ENCODE data around the gene DMD.

Gene DMD

DNA sequence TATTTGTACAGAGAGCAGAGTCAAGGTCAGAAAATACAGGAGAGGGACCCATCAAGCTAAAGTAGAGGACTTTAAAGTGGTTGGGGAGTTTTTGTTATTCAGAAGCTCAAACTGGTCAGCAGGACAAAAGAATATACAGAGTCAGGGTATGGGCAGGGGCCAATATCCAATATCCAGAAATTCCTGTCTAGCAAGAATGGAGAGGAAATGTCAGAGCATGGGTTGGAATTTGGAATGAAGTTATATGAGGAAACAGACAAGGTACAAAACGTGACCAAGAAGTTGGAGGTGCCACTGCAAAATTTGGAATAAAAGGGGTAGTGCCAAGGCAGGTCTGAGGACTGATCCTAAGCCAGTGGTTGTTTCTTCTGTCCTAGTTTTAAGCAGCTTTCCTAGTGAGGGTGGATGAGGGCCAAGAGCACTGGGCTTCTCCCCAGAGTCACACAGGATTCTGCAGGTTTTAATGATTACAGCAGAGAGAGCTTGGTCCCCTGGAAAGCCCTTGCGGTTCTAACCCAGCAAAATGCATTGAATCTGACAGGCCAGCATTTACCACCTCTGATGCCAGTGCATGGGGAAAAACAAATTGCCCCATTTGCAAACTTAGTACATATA is 1834.8 kb downstream of the DMD start:
- no peak for DNase-seq

DNA sequence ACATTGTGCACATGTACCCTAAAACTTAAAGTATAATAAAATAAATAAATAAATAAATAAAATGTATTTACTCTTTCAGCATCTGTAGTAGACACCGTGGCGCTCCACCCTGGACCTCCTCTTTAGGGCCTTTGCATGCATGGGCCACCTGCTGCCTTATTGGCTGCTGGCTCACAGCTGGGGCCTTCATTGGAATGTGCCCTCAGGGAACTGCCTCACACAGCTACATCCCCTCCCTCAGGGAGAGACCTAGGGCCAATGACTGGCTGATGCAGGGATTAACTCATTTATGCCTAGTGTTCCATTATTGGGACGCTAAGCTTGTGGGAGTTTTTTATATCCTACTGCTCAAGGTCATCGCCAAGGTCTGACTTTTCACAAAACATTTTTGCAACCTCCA is 1836.6 kb downstream of the DMD start:
- no peak for DNase-seq

DNA sequence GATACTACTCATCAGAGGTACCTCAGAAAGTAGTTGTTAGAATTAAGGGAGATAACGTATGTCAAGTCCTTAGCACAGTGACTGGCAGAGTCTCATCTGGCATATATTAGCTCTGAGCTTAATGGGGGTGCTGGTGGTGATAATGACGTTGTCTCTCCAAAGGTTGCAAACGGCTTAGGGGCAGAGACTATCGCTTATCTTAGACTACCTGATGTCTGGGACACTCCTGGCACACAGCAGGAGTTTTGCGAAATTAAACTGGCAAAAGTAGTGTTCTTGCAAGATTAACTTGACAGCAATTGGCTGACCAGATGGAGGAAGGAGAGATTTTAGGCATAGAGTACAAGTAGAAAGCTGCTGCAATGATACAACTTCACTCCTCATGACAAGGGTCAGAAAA is 1839.4 kb downstream of the DMD start:
- no peak for DNase-seq

DNA sequence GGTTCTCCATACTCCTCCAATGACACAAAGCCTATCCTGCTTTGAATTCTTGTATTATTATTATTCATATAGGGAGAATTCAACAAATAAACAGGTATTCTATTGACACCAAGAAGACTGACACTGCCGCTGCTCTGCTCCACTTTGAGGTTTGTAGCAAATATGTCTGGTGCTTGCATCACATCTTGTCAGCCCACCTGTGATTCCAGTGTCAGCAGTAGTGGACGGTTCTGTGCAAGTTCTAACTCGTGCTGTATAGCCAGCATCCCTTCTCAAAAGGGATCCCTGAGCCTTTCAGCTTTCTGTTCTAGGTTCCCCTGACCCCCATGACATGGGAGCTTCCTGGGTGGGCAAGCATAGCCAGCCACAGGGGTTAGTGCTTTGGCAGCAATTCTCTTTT is 1843.5 kb downstream of the DMD start:
- DNase-seq, result no peak

DNA sequence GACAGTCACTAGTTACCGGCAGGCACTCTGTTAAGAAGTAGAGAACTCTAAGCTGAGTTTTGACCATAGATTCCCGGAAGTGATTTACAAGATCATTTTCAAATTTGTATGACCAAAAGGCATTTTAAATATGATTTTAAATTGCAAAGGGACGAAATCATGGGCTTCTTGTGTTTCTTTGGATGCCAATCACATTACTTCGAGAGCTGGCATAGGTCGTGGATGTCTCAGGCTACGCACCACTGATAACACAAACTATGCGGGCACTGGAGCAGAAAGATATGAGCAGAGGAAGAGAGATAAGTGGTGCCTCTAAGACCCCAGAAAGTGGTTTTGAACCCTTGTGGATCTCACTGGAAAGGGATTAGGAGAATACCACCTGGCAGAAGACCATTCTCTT is 1845.3 kb downstream of the DMD start:
- DNase-seq, result no peak

DNA sequence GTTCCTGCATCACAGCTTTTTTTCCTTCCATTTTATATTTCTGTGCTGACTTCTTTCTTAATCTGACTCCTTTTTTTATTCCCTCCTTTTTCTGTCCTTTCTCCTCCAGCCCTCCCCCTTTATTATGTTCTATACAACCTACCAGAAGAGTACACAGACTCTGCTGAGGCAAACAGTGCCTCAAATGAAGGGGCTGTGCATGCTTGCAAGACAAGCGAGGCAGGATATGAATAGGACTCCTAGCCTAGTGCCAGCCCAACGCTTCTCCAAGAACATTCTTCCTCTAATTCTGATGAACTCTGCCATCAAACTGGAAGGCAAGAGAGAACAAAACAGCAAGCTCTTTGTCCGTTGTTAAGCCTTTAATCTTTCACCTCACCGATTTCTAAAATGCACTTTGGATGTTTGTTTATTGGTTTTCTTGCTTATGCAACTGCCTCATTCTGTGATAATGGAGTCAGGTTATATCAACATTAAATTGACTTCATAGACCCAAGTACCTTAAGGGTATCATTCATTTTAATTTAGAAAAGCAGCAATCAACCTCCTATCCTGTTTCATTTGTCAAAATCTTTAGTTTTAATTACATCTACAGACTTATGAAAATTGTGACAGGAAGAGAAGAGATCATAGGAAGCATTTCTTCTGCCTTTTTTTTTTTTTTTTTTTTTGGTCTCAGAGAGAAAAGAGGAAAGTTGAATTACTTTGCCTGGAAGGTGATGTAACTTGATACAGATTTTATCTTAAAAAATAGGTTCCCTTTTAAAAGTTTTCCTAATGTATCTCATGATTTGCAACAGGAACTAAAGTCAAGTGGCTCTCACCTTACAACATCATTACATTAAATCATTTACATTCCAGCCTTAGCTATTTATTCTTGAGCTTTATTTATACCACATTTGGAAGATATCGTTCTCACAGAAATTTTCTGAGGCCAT is 1854.8 kb downstream of the DMD start:
- DNase-seq, result no peak

DNA sequence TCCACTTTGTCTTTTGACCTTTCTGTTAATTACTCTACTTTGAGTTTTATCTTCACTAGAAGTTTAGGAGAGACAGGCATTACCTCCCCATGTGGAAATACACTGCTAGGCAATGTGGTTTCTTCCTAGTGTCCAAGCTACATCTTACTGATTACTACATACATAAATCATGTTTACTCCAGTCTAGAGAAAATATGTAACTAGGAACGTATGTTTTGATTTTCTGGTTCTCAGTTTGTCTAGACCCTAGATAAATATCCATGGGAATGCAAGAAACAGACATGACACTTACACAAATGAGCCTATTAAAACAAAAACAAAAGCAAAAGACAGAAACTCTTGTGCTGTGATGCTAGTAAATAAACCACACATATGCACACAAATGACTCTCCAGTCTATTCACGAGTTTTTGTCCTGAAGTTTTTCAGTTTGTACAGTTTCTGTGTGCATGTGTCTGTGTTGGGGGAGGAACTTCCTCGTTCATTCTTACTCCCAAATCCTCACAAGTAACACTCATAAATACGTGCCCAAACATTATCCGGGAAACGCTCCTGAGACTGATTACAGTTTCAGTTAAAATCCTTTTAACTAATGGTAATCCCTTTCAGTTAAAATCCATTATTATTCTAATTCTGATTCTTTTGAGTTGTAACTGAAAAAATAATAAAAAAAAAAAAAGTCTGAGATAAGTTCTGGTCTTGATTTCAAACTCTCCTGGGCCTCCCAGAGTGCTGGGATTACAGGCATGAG is 1856.0 kb downstream of the DMD start:
- DNase-seq, result no peak

DNA sequence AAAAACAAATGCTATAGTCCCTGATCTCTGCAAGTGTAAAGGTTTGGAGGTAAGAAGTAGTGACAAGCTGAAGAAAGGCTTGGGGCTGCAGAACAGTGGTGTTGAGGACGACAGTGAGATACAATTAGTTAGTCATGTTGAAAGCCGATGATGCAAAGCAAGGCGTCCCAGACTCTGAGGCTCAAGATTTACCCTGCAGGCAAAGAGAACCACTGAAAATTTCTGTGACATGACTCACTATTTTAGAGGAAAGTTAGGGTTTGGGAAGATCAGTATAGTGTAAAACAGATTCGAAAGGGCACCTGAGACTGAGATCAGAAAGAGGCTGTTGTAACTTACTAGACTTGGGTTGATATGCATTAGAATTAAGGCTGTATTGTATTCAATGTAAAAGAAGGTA is 1858.3 kb downstream of the DMD start:
- no peak for DNase-seq

DNA sequence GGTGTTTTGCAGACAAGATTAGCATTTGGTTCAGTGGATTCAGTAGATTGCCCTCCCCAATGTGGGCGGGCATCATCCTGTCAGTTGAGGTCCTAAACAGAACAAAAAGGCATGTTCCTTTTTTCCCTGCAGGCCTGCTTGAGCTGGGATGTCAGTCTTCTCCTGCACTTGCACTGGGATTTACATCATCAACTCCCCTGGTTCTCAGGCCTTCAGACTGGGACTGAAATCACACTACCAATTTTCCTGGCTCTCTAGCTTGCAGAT is 1860.6 kb downstream of the DMD start:
- no peak for DNase-seq

DNA sequence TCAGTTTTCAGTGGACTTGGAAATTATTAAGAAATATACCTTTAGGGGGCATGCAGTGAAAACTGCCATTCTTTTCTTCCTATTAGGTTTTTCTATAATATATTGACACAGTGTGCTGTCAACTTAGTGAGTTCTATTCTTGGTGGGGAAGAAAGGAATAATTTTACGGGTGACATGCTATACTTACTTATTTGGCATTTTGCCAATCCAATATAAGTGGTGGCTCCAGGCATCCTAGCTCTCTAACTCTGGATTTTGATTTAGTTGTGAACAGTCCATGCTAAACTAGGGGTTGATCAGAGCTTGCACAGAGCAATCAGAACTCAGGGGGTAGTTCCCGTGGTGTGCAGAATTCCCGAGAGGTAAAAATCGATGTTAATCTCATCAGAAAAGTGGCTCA is 1861.8 kb downstream of the DMD start:
- no peak for DNase-seq

DNA sequence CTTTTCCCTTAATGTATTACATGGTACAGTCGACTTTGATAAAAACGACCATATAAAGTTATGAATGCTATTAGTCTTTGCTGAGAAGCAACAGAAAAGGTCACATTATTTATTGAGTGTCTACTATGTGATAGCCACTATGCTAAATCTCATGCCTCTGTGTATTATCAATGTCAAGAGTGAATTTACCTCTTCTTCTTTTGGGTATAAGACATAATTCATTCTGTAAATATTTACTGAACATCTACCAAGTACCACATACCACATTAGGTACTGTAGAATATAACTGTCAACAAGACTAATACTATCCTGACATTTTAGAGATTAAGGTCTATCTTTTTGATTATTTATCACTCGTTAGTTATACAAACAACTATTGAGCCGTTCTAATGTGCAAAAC is 1870.8 kb downstream of the DMD start:
- DNase-seq, result no peak

DNA sequence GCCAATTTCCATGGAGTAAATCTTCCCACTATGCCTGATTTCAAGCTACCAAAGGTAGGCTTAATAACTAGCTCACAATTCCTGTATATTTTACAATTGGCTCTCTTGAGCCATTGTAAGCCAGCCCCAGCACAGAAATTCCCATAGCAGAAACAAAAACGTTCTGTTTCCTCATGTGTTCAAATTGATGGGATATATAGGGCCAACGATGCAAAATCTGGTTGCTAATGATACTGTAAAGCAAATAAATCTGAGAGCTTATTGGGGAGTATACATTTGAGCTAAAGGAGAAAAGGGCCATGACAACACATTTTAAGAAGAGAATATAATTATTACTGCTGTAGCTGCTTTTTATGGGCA is 1872.4 kb downstream of the DMD start:
- DNase-seq, result no peak

DNA sequence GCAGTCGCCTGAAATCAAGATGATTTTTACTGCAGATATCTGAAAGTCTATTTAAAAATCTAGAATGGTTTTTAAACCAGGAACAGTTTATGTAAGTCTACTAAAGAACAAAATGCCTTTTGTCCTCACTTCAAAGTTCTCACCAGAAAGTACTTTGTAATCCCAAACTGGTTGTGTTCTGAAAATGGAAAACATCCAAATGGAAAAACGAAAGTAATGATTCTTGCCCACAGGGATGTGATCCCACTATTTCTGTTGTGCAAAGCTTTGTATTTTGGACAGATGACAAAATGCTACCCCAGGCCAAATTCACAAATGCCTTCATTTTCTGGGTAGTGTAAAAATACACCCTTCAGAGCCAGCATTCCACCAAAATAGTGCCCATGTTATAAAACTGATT is 1874.0 kb downstream of the DMD start:
- no peak for DNase-seq

DNA sequence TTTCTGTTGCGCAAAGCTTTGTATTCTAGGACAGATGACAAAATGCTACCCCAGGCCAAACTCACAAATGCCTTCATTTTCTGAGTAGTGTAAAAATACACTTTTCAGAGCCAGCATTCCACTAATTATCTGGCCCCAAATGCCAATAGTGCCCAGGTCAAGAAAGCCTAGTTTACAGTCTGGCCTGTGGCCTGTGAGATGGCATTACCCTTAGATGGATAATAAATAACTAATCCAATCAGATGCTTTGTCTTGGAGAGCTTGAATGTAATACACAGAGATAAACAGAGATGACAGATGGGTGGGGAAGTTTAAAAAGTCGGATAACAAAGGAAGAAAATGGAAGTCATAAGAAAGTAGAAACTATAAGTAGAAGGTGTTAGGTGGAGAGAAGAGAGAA is 1874.9 kb downstream of the DMD start:
- no peak for DNase-seq

DNA sequence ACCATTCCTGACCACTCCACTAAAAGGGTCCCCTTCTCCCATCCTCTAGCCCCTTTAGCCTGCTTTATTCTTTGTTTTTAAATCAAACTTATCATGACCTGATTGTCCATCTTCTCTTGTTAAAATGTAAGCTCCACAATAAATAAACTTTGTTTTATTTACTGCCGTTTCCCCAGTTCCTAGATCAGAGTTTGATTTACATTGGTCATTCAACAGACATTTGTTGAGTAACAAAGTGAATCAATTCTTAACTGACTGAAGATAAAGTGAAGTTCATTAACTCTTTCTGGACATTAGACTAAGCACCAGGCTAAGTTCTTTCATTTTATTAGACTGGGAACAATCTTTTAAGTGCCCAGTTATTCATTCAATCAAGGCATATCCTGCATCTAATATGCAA is 1876.4 kb downstream of the DMD start:
- DNase-seq, result no peak

DNA sequence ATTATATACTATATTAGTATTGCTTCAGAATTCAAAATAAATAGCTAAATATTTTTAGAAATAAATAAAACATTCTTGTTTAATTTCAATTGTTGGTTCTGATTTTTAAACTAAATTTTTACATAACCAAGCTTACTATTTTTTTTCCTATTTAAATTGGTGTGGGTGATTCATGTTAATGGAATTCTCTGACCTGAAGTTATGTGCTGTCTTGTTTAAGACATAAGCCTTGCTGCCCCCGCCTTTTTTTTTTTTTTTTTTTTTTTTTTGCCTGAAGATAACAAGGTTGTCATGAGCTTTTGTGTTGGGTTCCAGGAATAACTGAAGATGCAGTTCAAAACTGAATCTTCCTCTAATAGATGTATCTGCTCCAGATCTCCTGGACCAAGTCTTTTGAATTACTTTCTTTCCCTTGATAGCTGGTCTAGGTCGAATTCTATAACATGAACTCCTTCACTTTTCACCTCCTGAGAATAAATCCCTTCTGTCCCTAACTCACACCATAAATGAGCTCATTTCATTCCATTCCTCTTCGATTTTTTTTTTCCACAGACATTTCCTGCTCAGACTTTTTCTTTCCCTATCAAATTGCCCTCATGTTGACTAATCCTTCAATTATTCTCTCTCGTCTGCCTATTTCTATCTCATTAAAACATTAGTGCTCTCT is 1878.1 kb downstream of the DMD start:
- DNase-seq, result no peak

DNA sequence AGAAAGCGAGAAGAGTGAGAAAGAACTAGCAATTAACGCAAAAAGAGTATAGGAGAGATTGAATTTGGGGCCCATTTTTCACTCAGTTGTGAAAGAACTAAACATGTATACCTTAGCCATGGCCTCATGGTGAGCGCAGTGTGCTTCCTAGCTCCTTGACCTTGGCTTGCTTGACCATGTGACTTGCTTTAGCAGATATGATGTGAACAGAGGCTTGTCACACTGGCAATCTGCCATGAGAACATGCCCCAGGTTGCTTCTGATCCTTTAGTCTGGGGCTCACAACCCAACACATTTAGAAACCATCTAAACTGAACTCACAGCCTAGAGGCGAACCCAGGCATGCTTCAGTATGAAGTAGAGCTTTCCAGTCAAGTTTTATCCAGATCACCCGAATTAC is 1879.4 kb downstream of the DMD start:
- DNase-seq, result no peak

DNA sequence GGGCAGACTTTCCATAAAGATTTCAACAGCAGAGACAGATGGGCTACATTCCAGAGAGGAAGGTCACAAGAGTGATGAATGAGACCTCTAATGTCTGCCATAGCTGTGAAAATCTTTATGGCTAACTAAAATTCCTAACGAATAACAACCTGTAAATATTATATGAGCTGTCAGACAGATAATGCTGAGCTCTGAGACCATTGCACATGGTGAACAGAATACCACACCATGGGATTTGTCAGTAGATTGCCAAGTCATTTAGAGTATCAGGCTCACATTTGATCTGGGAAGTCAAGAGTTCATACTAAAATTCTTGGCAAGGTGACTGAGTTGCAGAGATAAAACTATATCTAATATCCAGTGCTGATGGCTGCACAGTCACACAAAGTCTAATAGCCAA is 1880.3 kb downstream of the DMD start:
- no peak for DNase-seq

DNA sequence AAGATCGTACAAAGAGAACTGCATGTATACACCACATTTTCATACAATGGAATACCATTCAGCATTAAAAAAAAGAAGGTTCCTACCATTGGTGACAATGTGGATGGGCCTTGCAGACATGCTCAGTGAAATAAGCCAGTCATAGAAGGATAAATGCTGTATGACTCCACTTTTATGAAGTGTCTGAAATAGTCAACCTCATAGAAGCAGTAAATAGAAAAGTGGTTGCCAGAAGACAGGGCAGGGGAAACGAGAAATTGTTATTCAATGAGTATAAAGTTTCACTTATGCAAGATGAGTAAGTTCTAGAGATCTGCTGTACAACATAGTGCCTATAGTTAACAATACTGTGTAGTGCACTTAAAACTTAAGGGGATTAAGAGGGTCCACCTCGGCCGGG is 1882.1 kb downstream of the DMD start:
- no peak for DNase-seq

DNA sequence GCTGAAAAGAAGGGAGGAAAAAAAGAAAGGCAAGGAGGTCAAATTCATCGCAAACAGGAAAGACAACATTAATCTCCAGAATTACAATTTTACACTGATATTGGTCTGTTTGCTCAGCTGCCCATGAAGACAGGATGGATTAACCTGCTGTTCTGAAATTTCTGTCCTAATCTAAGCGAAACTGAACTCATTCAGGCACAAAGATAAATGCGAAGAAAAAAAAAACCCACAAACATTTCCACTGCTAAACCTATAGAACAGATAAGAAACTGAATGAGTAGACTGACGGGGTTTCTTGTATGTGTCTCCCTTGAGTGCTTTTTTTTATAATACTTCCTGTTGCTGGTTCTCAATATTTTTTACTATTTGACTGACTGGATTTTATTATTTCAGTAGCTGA is 1887.7 kb downstream of the DMD start:
- no peak for DNase-seq

DNA sequence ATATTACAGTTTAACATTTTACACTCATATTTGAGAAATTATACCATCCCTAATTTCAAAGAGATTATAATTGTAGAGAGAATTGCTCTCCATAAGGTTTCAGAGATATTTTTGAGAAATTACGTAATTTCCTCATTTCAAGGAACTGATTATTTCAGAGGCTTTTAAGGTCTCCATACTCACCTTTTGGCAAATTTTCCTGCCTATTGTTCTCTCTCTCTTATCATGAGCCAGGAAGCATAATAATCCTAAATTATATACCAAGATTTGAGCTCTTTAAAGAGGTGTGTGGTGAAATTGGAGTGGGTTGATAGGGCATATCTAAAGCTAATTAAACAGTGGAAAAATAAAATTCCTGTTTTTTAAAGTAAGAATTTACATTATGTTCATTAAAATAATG is 1890.6 kb downstream of the DMD start:
- no peak for DNase-seq

DNA sequence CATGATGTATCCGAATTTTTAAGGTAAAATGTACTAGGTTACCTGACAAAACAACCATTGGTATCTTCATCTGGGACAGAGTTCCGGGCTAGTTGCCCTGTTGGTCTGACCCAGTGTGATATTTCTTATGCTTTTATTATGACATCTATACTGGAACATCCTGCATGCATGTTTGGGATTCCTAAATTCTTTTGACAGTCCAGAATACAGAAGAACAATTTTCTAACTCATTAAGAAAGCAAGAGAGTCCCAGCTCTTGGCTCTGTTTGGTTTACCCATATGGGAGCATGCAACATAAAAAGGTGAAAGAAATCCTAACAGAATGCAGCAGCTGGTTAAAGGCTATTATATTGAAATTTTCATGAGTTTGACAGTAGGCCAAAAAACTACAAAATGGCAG is 1891.8 kb downstream of the DMD start:
- no peak for DNase-seq

DNA sequence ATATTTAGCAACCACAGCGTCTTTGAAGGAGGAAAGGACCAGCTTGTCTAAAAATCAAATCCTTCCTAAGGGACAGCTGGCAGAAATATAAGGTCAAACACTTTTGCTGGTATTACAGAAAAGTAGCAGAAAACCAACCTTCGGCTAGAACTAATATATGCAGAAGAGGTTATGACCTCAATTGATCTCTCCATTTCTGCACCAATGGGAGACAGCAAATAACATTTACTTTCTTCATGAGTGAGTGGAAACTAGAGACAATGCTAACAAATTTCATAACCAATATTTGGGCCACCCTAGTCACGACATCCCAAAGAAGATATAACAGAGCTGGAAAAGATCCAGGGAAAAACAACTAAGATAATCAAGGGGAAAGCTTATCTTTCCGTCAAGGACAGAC is 1892.5 kb downstream of the DMD start:
- no peak for DNase-seq

All from inflammatory macrophage treated with lipopolysaccharide for 1 hour (primary cell).